Left forelimb (tissue), 1 donor: ENCODE measurements around the gene PARD6B.
"Not testable (repeated sequence)": the region's sequence is repeated elsewhere in the genome, so short reads cannot be mapped to it uniquely, and the experiment has no call there.

Source experiments
- DNase-seq: peaks from one replicate; pipeline ENCODE4 v3.0.0-alpha.2; 2018; ENCODE audit warnings: low spot score

Gene PARD6B

DNA sequence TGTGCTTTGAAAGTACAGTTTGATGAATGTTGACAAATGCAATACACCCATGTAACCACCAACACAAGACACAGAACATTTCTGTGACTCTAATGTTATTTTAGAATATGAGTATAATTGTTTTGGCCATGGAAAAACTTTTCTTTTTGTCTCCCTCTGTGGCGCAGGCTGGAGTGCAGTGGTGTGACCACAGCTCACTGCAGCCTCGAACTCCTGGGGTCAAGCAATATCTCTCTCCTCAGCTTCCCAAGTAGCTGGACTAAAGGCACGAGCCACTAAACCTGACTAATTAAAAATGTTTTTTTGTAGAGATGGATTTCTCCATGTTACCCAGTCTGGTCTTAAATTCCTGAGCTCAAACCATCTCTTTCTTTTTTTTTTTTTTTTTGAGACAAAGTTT lies 43.1 kb downstream of the PARD6B start:
- DNase-seq: no peak

- DNase-seq: peak; percentile 26
Measured at GRCh38 chr20:50776122-50776817, 44.9 kb downstream of the PARD6B start.

GRCh38 chr20:50777373-50777772 lies 46.0 kb downstream of the PARD6B start:
- DNase-seq: no peak

DNA sequence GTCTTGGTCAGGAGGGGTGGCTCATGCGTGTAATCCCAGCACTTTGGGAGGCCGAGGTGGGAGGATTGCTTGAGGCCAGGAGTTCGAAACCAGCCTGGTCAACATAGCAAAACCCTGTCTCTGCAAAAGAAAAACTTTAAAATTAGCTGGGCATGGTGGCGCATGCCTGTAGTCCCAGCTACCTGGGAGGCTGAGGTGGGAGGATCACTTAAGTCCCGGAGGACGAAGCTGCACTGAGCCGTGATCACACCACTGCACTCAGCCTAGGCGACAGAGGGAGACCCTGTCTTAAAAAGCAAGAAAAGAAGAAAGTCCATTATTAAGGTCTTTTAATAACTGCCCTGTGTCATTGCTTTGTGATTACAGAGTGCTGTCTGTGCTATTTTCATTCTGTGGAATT lies 47.6 kb downstream of the PARD6B start:
- peak; percentile 11 for DNase-seq

DNA sequence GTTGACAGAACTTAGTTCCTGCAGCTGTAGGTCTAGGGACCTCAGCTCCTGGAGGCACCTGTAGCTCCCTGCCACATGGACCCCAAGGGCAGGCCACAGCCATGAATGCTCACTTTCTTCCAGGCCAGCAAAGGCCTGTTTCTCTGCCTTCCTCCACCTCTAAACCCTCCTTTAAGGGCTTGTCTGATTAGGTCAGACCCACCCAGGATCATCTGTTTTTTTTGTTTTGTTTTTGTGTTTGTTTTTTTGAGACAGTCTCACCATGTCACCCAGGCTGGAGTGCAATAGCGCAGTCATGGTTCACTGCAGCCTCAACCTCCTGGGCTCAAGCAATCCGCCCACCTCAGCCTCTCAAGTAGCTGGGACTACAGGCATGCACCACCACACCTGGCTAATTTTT lies 52.0 kb downstream of the PARD6B start:
- no peak for DNase-seq

- no peak for DNase-seq
Measured at GRCh38 chr20:50783903-50784302, 52.5 kb downstream of the PARD6B start.

GRCh38 chr20:50784464-50784863 lies 53.1 kb downstream of the PARD6B start:
- no peak for DNase-seq

GRCh38 chr20:50786703-50787102 lies 55.3 kb downstream of the PARD6B start:
- DNase-seq: no peak

DNA sequence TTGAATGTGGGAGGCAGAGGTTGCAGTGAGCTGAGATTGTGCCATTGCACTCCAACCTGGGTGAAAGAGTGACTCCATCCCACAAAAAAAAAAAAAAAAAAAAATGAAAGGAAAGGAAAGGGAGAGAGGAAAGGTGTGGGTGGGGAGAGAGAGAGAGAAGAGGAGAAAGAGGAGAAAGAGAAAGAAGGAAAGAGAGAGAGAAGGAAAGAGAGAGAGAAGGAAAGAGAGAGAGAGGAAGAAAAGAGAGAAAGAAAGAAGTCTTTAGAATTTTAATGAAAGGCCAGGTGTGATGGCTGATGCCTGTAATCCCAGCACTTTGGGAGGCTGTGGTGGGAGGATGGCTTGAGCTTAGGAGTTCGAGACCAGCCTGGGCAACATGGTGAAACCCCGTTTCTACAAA lies 55.8 kb downstream of the PARD6B start:
- no peak for DNase-seq

DNA sequence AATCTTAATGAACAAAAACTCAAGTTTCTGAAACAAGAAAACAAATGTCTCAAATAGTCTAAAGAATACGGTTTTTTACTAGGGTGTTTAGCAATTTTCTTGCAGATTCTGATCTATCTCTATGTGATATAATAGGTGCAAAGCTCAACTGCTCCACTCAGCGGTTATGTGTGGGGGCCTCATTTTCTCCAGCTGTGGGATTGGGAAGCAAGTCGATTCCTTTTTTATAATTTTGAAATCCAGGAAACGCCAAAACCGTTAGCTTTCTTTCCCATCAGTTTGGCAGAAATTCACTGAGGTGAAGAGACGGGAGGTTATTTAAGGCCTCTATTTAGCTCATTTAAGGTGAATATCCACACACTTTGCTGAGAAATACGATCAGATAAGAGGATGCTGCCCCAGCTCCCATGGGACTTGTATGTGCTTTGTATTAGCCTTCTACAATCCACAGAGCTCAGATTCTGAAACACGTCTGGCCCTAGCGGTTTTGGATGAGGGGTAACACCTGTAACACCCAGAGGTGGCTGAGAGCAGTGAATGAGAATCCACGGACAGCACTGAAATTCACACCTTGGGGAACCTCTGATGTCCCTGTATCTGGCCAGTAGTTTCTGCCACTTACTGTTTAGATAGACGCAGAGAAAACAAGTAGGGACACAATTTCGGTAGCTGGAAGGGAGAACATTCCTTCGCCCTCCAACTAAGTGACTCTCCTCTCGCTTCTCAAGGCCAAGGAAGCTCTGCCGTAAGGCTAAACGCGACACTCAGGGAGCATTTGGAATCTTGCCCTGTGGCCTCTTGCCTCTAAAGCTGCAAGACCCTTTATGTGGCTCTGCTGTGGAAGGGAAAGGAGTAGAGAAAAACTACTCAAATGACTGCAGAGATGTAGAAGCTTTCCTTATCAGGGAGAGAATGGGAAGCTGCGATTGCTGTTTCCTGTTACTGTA lies 56.9 kb downstream of the PARD6B start:
- no peak for DNase-seq

DNA sequence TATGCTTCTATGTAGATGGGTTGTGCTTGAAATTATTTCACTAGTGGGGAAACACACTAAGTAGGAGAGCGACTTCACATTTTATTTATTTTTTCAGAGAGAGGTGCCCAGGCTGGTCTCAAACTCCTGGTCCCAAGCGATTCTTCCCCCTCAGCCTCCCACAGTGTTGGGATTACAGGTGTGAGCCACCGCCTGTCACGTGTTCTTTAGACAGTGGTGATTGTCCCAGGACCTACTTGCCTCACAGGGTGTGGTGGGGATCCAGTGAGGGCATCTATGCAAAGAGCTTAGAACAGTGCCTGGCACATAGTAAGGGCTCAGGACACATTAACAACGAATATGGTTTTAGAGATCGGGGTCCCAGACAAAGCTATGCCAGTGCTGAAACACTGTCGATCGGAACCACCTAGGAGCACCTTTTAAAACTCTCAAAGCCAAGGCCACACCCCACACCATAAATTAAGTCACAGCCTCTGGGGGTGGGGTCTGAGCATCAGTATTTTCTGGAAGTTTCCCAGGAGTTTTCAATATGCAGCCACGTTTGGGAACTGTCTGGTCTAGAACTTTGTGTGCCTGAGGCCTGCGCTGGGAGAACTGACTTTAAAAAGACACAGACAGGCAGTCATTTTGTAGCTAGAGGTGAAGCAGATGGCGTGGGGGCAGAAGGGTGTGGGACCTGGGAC lies 58.7 kb downstream of the PARD6B start:
- DNase-seq: no peak

DNA sequence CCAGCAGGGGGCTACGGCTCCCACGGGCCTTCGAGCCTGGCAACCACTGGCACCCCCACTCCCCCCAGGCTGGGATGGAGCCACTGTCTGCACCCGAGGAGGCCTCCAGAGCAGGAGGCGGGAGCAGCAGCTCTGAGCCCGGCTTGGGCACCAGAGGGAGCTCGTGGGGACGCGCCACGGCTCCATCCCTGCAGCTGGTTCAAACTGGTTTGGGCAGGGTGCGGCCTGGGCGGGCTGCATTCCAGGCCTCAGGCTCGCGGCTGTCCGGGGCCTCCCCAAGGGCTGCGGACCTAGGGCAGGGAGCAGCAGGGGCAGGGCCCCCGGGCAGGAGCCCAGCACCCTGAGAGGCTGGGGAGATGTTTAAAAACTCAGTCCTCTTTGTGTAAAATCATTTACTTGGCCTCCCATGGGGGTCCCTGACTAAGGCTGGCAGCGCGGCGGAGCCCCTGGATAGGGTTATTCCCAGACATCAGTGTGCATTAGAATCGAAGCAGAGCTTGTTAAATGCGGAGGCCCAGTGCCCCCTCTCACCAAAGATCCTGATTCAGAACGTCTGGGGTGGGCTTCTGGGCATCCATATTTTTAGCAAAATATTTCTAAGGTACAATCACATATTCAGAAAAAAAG lies 59.4 kb downstream of the PARD6B start:
- DNase-seq: peak; percentile 93

GRCh38 chr20:50792708-50793574 lies 61.6 kb downstream of the PARD6B start:
- no peak for DNase-seq

DNA sequence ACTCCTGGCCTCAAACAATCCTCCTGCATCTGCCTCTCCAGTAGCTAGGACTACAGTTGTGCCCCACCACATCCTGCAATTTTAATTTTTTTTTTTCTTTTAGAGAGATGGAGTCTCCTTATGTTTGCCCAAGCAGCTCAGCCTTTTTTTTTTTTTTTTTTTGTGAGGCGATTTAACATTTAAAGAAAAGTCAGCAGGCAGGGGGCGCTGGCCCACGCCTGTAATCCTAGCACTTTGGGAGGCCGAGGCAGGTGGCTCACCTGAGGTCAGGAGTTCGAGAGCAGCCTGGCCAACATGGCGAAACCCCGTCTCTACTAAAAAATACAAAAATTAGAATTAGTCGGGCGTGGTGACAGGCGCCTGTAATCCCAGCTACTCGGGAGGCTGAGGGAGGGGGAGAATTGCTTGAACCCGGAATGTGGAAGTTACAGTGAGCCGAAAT lies 62.2 kb downstream of the PARD6B start:
- DNase-seq: not testable (repeated sequence)

GRCh38 chr20:50794181-50794845 lies 62.9 kb downstream of the PARD6B start:
- DNase-seq: no peak

- peak; percentile 89 for DNase-seq
Measured at GRCh38 chr20:50794846-50795634, 63.7 kb downstream of the PARD6B start, which contains the start of gene BCAS4. BCAS4 (plus strand) TSS chr20:50795061; CDS start chr20:50795084, 23 bp downstream.

DNA sequence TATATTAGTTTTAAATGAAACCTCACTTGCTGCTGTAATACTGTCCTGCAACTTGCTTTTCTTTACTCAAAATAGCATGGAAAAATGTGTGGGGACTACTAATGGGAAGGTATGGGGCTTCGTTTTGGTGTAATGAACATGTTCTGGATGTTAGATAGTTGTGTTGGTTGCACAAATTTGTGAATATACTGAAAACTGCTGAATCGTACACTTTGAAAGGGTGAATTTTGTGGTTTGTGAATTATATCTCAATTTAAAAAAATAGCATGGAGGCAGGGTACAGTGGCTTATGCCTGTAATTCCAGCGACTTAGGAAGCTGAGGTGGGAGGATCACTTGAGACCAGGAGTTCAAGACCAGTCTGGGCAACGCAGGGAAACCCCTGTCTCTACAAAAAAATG lies 65.8 kb downstream of the PARD6B start:
- DNase-seq: no peak

DNA sequence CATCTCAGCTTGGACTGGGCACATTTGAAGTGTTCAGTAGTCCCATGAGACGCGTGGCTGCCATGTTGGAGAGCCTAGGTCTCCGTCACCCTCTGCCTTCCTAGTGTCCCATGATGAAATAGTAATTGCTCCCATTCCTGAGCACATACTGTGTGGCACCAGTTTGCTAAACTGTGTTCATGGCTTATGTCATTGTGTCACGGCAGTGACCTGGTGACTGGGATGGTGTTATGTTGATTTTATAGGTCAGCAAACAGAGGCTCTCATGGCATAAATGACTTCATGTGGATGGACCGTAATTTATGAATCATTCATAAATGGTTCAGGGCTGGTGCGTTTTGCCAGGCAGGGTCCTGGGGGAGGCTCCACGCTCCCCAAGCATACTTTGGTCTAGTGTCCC lies 67.3 kb downstream of the PARD6B start:
- DNase-seq: no peak

GRCh38 chr20:50799176-50799889 lies 68.0 kb downstream of the PARD6B start:
- no peak for DNase-seq
